Measurements from ENCODE around the gene IL1RL1.

Gene IL1RL1

DNA sequence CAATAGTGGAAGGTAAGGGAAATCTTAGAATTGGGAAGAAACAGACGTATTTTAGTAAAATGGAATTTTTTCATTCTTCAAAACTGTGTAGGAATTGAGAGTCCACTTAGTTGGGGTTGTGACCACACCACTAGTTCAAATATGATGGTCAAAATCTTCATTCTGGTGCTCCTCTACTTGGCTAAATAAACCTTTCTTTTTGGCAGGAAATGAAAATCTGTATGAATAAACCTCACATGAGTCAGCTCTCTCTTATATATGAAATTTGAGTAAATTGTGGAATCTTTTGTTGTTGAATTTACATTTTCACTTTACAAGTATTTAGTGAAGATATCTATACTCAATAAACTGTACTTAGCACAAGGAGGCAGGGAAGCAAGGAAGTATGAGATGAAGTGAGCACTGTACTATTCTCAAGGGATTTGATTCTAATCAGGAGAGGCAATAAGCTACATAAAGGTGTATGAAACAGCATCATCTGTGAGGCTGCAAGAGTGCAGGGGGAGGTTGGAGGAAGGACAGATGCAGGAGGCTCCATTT lies 64.8 kb downstream of the IL1RL1 start:
- no peak for DNase-seq

DNA sequence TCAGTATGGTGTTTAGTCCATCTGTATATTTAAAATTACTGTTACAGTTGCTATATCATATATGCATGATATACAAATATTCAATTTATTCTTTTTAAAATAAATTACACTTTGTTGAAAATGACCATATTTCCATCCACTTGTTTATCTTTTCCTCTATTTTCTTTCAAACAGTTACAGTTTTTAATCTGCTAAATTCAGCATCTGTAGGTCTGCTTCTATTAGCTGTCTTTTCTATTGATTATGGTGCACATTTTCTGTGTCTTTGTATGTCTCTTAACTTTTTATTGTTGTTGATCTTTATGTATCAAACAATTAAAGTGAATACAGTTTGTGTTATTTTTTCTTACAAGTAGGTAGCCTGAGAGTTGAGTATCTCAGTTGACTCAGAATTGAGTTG lies 72.4 kb downstream of the IL1RL1 start:
- DNase-seq: no peak

DNA sequence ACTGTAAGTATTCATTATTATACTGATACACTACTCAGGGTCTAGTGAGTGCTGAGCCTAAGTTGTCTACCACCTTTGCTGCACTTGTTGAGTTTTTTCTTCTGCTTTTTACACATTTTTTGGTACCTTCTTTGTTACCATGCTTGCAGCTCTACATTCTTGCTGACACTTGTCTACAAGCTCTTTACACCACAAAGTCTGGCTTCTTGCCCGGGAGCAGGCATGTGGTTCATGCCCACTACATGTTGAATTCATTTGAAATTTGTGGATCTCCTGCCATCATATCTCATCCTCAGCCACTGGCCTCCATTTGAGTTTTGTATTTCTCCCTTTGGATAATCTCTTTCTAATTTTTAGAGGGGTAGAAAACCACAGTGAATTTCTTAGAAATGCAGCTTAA lies 74.2 kb downstream of the IL1RL1 start:
- DNase-seq: no peak

DNA sequence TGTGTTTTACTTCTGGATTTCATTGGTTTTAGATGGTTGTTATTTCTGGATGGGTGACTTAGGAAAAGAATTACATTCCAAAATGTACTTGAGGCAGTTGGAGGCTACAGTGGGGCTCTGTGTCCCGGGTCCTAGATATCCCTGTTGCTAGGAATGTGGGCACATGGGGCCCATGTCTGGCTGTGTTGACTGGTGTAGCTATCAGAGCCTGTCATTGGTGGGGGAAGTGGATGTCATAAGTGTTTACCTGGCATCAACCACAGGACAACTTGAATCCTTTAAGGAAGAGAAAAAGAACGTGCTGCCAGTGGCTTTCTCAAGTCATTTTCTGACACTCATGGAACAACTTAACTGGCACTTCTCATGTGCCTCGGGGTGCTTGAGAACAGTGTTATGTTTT lies 74.6 kb downstream of the IL1RL1 start:
- no peak for DNase-seq

DNA sequence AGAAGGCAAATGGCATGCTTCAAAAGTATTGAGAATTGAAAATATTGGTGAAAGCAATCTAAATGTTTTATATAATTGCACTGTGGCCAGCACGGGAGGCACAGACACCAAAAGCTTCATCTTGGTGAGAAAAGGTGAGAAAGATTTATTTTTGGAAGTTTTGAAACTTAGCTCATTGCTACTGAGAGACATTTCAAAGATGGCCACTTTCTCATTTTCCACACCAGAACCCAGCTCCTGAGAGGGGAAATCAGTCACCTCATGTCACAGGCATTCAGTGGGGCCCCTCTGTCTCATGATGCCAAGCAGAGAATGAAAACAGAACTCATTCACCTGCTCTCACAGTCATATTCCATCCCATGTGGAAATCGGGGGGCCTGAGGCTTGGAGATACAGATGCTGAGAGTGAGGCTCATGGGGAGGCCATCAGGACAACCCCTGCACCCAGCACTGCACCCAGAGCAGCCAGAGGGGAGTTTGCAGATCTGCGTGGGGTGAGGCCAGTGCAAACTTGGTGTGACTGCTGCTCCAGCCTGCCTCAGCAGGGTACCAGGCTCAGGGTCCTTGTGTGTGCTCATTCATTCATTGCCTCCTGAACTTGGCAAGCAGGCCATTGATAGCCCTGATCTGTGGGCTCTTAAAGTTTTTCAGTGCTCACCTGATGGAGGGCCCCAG lies 75.6 kb downstream of the IL1RL1 start:
- DNase-seq: no peak

DNA sequence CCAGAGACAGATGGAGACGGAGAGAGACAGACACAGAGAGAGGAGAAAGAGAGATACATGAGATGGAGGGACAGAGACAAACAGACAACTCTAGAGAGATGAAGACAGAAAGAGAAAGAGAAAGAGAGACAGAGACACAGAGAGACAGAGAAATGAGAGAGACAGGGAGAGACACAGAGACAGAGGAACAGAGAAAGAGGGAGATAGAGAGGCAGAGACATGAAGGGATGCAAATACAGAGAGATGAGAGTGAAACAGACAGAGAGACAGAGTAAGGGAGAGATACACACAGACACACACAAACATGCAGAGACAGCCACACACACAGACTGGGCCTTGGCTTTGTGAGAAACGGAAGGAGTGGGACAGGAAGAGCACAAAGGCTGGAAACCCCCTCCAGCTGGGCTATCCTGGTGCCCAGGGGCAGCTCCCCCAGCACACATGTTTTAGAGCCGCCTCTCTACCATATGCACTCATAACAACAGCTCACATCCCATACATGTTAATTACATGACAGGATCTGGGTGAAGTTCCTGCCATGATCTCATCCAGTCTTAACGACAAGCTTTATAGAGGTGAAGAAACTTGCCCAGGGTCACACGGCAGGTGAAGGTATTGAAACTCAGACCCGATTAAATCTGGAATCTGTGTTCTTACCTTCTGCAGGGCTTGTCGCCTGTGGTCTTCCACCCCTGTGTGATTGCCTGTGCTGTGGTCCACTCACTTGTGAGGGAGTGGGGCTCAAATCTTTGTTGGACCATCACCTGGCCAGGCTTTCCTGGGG lies 76.6 kb downstream of the IL1RL1 start:
- no peak for DNase-seq

DNA sequence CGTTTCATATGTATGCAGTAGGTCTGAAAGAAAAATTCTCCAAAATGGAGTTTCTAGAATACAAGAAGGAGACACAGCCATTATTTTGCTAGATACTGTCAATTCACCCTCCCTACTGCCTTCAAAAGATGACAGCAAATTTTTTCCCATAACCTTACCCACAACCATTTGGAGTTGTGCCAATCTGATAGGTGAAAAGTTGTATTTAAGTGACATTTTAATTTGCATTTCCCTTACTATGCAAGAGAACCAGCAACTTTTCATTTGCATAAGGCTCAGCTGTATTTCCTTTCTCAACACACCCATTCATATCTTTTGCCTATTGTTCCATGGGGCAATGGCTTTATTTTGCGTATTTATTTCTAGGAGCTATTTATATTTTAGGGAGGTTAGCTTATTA lies 80.2 kb downstream of the IL1RL1 start:
- no peak for DNase-seq

DNA sequence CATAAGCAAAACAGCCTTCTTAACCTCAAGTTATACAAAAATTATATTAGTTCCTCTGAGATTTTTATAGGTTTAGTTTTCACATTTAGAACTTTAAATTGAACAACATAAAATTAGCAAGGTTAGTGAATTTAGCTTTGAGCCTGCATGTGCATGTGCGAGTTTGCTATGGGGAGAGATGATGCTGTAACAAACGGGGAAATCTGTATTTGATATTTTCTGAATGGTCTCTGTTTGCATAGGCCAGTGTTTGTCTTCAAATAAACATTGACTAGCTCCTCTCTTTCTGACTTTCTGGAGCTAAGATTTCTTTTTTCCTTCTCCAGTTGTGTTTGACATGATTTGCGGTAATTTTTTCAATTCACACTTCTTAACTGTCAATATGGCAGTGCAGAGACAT lies 80.7 kb downstream of the IL1RL1 start:
- no peak for DNase-seq

DNA sequence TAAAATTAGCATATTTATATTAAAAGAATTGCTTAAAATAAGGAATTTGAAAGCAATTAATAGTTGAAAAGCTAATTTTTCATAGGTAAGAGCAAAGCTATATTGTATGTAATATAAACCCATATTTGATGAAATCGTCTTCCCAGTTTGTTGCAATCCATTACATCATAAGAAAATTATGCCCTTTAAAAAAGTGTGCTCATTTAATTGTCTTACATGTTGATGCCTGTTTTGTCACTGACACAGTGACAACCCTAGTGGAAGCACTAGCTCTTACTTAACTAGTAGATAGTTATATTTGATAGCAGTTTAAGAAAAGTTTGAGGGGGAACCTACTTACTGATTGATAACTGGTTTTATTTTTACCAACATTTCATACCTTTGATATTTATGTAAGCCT lies 81.6 kb downstream of the IL1RL1 start:
- no peak for DNase-seq

DNA sequence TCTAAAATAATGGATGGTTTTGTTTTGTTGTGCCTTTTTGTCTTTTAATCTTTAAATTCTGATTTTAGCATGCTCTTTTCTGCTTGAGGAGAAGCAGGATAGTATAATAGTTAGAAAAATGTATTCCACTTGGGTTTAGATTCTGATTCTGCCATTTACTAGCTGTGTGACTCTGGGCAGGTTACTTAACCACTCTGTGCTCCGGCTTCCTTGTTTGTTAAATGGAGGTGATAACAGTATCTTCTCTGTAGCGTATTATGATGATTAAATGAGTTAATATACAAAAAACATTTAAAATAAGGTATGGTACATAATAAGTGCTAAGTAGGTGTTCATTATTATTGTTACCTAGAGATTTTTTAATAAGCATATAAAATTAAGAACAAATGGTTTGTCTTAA lies 84.6 kb downstream of the IL1RL1 start:
- DNase-seq: no peak

DNA sequence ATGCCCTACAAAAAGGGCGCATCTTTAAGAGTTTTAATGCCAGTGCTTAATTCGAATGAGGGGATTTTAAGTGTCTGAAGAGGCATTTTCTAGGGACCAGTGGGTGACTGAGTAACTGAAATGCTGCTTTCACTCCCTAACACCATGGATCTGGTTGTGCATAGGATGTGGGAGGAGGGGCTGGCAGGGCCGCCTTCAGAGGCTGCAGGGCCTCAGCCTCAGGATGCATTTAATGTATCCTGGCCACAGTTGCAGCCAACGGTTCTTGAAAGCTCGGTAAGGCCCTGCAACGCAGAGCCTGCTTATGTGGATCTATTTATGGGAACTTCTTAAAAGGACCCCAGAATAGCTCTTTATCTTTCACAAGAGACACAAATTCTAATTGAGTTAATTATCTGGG lies 85.8 kb downstream of the IL1RL1 start:
- DNase-seq: no peak

DNA sequence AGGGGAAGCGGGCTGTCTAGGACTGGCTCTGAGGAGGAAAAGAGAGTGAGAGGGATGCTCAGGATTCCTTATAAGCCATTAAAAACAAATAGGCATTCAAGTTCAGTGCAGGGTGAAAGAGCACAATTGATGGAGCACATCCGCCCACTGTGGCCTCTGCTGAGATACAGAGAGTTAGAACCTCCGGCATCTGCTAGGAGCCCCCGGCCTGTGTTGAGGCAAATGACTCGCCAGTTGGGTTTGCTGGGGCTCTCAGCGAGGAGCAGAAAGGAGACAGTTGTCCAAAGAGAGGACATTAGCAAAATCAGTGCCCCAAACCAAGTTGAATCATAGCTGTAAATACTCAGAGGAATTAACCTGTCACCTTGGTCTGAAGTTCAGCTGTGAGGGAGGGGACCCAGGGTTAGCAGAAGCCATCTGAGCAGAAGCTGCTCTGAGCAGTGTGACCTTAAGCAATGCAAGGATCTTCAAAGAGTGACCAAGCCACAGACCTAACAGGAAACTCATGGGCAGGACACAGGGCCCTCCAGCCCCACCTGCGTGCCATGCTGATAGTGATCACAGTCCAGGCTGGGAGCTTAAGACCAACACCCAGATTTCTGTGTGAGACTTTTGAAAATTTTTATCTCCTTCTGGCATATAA lies 88.3 kb downstream of the IL1RL1 start:
- no peak for DNase-seq

DNA sequence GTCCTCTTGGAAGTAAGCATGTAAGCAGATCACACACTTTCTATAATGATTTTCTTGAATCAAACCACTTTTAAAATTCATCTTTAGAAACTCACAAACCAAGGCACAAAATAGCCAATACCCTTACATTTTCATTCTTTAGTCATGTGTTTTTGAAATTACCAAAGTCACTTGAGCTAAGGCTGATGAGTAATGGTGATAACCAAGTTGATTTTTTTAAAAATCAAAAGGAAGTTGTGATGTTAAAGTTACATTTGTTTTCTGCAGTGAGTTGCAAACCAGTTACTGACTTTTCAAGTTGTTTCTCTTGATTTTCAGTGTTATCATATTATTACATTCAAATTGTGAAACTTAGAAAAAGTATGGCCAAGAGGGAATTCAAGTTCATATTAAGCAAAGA lies 90.1 kb downstream of the IL1RL1 start:
- no peak for DNase-seq

Data from AML-193 (cell line).